ENCODE results near the gene GRM7.

GRM7 gene

DNA sequence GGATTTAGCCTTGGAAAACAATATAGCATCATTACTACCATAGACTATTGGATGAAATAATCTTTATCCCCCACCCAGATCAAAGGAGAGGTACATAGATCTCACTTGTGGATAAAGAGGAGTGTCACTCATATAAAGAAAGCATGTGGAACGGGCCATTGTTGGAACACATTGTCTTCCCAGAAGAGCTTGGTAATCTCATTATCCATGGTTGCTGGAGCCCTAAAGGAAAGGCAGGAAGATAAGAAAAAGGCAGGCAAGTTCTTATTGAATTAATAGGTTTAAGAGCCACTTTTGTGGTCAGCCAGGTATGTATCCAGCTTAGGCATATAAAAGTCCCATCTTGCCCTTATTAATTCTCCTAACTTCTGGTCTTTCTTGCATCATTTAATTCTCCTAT lies 659.1 kb downstream of the GRM7 start:
- in situ Hi-C loops (cut with MboI; ENCODE audit: low pct_unique_long_range_greater_than_20kb, low sequenced_read_pairs, unreplicated experiment): no loop called here
- TF ChIP-seq, protein P1, sequence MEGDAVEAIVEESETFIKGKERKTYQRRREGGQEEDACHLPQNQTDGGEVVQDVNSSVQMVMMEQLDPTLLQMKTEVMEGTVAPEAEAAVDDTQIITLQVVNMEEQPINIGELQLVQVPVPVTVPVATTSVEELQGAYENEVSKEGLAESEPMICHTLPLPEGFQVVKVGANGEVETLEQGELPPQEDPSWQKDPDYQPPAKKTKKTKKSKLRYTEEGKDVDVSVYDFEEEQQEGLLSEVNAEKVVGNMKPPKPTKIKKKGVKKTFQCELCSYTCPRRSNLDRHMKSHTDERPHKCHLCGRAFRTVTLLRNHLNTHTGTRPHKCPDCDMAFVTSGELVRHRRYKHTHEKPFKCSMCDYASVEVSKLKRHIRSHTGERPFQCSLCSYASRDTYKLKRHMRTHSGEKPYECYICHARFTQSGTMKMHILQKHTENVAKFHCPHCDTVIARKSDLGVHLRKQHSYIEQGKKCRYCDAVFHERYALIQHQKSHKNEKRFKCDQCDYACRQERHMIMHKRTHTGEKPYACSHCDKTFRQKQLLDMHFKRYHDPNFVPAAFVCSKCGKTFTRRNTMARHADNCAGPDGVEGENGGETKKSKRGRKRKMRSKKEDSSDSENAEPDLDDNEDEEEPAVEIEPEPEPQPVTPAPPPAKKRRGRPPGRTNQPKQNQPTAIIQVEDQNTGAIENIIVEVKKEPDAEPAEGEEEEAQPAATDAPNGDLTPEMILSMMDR (IDR thresholded peaks at IDR 0.05; ENCODE audit: extremely low read depth, insufficient read depth, missing control alignments): no peak
- DNase-seq (ENCODE audit: low spot score): no peak

DNA sequence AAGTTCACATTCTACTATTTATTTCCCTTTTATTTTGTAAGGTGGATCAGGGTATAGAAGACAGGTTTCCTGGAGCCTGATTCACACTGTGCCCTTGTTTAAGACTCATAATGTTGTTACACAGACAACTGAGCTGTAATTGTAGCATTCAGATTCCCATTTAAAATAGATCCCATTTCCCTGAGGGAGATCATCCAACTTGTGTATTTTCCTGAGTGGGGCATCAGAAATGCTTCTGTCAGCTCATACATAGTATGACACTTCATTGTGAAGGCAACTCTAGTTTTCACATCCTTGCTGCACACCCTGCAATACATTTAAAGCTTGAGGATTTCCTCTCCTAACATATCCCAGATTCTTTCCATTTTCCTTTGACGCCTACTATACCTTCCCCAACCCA lies 659.7 kb downstream of the GRM7 start:
- in situ Hi-C loops (cut with MboI; ENCODE audit: low pct_unique_long_range_greater_than_20kb, low sequenced_read_pairs, unreplicated experiment): no loop called here
- TF ChIP-seq, protein P1 (IDR thresholded peaks at IDR 0.05; ENCODE audit: extremely low read depth, insufficient read depth, missing control alignments): no peak
- DNase-seq (ENCODE audit: low spot score): no peak

DNA sequence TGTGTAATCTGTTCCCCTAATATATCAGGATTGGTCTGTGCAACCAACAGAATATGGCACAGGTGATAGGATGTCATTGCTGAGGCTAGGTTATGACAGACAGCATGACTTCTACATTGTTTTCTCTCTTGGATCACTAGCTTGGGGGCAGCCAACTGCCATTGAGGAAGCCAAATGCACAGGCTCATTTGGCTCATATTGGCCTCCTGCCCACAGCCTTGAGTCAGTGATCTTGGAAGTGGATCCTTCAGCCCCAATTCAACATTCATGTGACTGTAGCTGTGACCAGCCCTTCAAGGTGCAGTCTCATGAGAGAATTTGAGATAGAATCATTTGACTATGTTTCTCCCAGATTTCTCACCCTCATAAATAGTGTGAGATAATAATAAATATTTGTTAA lies 675.6 kb downstream of the GRM7 start:
- no peak for DNase-seq (ENCODE audit: low spot score)
- TF ChIP-seq, protein P1 (IDR thresholded peaks at IDR 0.05; ENCODE audit: extremely low read depth, insufficient read depth, missing control alignments): no peak
- in situ Hi-C loops (cut with MboI; ENCODE audit: low pct_unique_long_range_greater_than_20kb, low sequenced_read_pairs, unreplicated experiment): no loop called here

DNA sequence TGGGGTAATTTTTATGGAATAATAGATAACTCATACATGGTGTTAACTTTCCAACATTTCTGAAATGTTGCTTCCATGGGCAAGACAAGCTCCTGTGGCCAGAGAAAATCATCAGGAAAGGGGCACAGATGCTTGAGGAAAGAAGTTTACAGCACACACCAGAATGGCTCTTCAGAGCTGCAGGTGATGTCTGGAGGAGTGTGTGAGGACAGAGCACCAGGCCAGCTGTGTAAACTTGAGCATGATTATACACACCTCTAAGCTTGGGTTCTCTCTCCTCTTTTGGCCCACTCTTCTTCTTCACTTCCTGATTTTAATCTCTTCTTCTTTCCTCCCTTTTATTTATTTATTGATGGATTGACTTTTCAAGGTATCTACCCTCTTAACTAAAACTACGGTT lies 676.0 kb downstream of the GRM7 start:
- in situ Hi-C loops (cut with MboI; ENCODE audit: low pct_unique_long_range_greater_than_20kb, low sequenced_read_pairs, unreplicated experiment): no loop called here
- TF ChIP-seq, protein P1 (IDR thresholded peaks at IDR 0.05; ENCODE audit: extremely low read depth, insufficient read depth, missing control alignments): no peak
- DNase-seq (ENCODE audit: low spot score): no peak

DNA sequence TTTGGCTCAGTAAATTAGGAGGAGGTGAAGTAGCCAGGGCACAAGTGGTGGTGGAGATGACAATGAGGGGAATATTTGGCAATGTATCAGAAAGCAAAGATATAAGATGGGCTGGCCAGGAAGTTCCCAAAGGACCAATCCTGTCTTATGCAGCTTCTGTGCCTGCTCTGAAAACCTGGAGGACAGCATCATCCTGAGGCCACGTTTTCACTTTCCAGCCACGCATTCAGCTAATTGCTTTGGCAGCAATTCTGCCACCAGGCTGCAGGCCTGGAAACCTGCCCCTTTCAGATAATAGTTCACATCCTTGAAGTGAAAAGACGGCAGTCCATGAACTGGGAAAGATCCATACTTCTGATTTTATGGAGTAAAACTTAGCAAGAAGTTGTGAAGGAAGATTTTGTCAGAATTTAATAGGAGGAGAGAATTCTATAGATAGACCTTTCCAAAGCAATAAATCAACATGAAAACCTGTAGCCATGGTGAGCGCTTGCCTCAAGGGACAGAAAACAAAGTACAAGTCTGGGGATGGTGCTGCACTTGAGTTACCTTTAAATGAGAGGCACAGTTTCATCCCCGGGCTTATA lies 682.5 kb downstream of the GRM7 start:
- in situ Hi-C loops (cut with MboI; ENCODE audit: low pct_unique_long_range_greater_than_20kb, low sequenced_read_pairs, unreplicated experiment): no loop called here
- no peak for DNase-seq (ENCODE audit: low spot score)
- TF ChIP-seq, protein P1 (IDR thresholded peaks at IDR 0.05; ENCODE audit: extremely low read depth, insufficient read depth, missing control alignments): no peak

DNA sequence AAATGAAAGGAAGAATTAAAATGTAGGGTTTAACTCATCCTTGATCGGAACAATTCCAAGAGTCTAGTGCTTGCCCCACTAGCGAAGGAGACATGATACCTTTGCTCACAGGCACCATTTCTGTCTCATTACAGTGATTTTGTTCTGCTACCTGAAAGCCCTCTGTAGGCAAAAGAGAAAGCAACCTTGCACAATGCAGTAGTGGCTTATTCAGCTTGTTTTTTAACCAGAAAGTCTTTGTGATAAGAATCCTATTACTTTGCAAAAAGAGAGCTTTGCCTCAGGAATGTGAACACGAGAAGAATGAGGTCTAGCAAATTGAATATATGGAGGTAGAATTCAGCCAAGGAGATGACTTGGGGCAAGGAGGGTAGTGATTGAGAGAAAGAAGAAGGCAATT lies 684.4 kb downstream of the GRM7 start:
- DNase-seq (ENCODE audit: low spot score): no peak
- TF ChIP-seq, protein P1 (IDR thresholded peaks at IDR 0.05; ENCODE audit: extremely low read depth, insufficient read depth, missing control alignments): no peak
- in situ Hi-C loops (cut with MboI; ENCODE audit: low pct_unique_long_range_greater_than_20kb, low sequenced_read_pairs, unreplicated experiment): no loop called here

DNA sequence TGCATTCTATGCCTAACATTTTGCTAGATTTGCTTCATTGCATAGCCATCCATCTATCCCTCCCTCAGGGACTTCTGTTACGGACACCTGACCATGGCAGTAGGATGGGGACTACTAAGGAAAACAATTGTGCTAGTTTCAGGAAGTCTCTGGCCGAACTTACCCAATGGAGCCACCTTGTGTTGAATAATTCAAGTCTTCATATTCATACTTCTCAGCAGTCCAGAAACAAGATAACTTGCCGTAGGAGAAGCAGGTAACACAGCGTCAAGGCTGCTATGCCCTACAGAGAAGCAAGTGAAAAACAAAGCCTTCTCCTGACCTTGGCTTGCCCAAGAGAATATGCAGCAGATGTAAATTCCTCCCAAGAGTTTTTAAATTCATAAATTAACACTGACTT lies 685.3 kb downstream of the GRM7 start:
- TF ChIP-seq, protein P1 (IDR thresholded peaks at IDR 0.05; ENCODE audit: extremely low read depth, insufficient read depth, missing control alignments): no peak
- no peak for DNase-seq (ENCODE audit: low spot score)
- in situ Hi-C loops (cut with MboI; ENCODE audit: low pct_unique_long_range_greater_than_20kb, low sequenced_read_pairs, unreplicated experiment): no loop called here
